ENCODE results near the gene MAPK8IP2.

The MAPK8IP2 gene

GRCh38 chr22:50562523-50563412 is 37.8 kb upstream of the MAPK8IP2 start, which contains the start of gene SYCE3:
Gene SYCE3 (minus strand): TSS chr22:50562919. CDS start chr22:50556405, 6,514 bp downstream.
- TF ChIP-seq CTCF (IDR thresholded peaks at IDR 0.05; ENCODE audit: low read depth, low read length, missing control alignments) = peak; percentile 91
- H3K4me3 ChIP-seq (replicated peaks; ENCODE audit: low read depth, low read length) = peak within 1 kb of the TSS; percentile 51
- peak; percentile 47 for DNase-seq (ENCODE audit: extremely low read depth, low read depth)

- no peak for DNase-seq (ENCODE audit: extremely low read depth, low read depth)
- peak overlapping the region; percentile 51 for H3K4me3 ChIP-seq (replicated peaks; ENCODE audit: low read depth, low read length)
- TF ChIP-seq CTCF (IDR thresholded peaks at IDR 0.05; ENCODE audit: low read depth, low read length, missing control alignments) = no peak
Observed at GRCh38 chr22:50563413-50564160, 37.0 kb upstream of the MAPK8IP2 start.

GRCh38 chr22:50564289-50564688 is 36.3 kb upstream of the MAPK8IP2 start:
- TF ChIP-seq CTCF (IDR thresholded peaks at IDR 0.05; ENCODE audit: low read depth, low read length, missing control alignments) = no peak
- no peak for DNase-seq (ENCODE audit: extremely low read depth, low read depth)
- H3K4me3 ChIP-seq (replicated peaks; ENCODE audit: low read depth, low read length) = no peak overlapping the region

GRCh38 chr22:50567721-50568252 is 32.8 kb upstream of the MAPK8IP2 start:
- no peak for DNase-seq (ENCODE audit: extremely low read depth, low read depth)
- no peak overlapping the region for H3K4me3 ChIP-seq (replicated peaks; ENCODE audit: low read depth, low read length)
- no peak for TF ChIP-seq CTCF (IDR thresholded peaks at IDR 0.05; ENCODE audit: low read depth, low read length, missing control alignments)

- no peak for TF ChIP-seq CTCF (IDR thresholded peaks at IDR 0.05; ENCODE audit: low read depth, low read length, missing control alignments)
- no peak for DNase-seq (ENCODE audit: extremely low read depth, low read depth)
Observed at GRCh38 chr22:50568626-50569025, 32.0 kb upstream of the MAPK8IP2 start.

GRCh38 chr22:50569041-50569459 is 31.5 kb upstream of the MAPK8IP2 start:
- TF ChIP-seq CTCF (IDR thresholded peaks at IDR 0.05; ENCODE audit: low read depth, low read length, missing control alignments) = no peak
- H3K4me3 ChIP-seq (replicated peaks; ENCODE audit: low read depth, low read length) = no peak overlapping the region
- no peak for DNase-seq (ENCODE audit: extremely low read depth, low read depth)

More at GRCh38 chr22:50568626-50569025, 32.0 kb upstream of the MAPK8IP2 start:
- H3K4me3 ChIP-seq (replicated peaks; ENCODE audit: low read depth, low read length) = no peak overlapping the region
